Hematopoietic multipotent progenitor cell treated with erythropoietin and hydrocortisone succinate and interleukin-3 and kit ligand, for 8 days (in vitro differentiated cells): ENCODE results near the gene VWA5B1.
"Not testable (repeated sequence)": the region's sequence is repeated elsewhere in the genome, so short reads cannot be mapped to it uniquely, and the experiment has no call there.

Experiments used
- DNase-seq: peaks from one replicate; pipeline ENCODE4 v3.0.0-alpha.2; 2015

Gene VWA5B1

DNA sequence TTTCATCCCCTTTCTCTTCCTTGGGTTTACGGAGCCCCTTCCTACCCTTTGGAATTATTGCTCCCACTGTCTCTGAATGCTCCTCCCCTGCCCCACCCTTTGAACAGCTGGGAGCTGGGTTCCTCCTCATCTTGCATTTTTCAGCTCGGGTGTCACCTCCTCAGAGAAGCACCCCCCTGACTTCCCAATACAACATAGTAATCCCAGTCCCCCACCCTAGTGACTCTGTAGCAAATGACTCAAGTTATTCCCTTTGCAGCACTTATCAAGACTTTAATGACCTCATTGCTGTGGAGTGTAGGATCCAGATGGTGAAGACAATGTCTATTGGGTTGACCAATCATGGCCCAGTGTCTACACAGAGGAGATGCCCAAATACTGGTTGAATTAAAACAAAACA, 8.9 kb upstream of the VWA5B1 start:
- no peak for DNase-seq

DNA sequence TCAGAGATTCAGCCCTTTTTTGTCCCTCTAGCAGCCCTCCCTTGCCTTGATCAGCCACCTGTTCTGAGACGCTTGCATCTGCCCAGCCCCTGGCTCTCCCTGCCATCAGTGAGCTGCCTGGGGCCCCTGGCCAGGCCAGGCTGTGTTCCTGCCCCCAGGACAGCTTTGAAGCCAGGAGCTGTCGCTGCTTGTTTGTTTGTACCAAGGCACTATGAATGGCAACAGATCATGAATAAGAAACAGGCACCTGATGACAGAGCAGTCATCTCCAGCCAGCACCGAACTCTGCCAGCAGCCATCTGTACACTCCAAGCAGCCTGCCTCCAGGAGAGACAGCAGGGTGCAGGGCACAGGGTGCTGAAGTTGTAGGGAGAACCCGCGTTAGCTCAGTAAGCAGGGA, 8.1 kb upstream of the VWA5B1 start:
- DNase-seq: no peak

DNA sequence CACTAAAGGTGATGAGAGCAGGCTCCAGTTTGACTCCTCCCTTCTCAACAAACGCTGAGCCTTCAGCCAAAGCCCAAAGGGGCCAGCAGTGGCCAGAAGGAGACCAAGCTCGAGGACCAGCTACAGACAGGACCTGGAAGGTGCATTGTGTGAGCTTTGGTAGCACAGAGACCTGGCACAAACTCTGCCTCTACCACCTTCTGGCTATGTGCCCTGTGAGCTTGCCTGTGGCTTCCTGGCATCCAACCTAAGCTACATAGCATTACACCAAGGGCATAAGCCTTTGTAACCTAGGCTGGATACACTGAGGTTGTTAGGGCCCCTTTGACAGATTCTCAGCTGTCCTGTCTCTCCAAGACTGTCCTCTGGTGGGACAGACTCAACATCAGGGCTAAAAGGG, 6.6 kb upstream of the VWA5B1 start:
- no peak for DNase-seq

DNA sequence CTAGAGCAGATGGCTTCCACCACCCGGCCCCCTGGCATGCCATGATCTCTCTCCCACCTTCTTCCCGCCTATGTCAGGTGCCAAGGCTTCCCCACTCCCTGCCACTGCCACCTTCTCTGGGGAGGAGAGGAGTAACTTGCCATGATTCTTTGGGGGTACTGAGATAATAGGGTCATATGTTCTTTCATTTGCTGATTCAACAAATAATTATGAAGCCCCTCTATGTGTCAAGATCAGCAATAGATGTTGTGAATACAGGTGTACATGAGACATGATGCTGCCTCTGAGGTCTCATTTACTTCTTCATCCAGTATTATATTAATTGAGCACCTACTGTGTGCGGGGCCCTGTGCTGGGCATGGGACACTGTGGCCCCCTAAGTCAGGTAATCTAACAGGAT, 6.0 kb upstream of the VWA5B1 start:
- DNase-seq: no peak

GRCh38 chr1:20285510-20285909, 5.2 kb upstream of the VWA5B1 start:
- DNase-seq: no peak

GRCh38 chr1:20287696-20288095, 3.0 kb upstream of the VWA5B1 start:
- DNase-seq: not testable (repeated sequence)

DNA sequence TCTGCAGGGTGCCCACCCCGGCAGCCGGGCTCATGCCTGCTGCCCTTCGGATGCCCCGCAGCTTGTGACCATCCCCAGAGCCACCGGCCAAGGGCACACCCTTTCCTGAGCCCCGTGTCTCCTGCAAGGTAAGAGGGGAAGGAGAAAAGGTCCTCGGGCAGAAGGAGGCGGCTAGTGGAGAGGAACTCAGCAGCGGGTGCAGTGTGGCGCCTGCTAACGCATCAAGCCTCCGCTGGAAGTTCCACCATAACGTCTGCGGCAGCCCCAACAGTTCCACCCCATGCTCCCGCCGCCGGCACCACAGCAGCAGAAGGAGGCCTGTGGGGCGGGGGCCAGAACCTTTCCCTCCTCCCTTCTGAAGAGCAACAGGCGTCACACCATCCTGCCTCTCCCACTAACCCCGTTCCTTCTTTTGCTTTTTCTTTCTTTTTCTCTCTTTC, 990 bp downstream of the VWA5B1 start:
- no peak for DNase-seq

DNA sequence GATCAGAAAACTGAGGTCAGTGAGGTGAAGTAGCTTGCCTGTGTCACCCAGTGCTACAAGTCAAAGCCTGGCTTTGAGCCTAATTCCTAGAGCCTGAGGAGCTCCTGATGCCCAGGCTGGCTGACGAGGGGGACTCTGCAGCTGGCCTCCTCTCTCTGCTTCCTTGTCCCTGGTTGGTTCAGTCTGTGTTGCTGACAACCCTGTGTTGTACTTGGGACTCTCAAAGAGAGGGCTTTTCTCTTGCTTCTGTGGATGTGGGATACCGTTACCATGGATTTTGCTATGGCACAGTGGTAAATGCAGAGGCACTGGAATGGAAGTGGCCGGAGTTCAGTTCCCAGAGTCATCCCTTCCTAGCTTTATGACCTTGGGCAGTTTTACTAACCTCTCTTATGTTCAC, 8.0 kb downstream of the VWA5B1 start:
- no peak for DNase-seq

DNA sequence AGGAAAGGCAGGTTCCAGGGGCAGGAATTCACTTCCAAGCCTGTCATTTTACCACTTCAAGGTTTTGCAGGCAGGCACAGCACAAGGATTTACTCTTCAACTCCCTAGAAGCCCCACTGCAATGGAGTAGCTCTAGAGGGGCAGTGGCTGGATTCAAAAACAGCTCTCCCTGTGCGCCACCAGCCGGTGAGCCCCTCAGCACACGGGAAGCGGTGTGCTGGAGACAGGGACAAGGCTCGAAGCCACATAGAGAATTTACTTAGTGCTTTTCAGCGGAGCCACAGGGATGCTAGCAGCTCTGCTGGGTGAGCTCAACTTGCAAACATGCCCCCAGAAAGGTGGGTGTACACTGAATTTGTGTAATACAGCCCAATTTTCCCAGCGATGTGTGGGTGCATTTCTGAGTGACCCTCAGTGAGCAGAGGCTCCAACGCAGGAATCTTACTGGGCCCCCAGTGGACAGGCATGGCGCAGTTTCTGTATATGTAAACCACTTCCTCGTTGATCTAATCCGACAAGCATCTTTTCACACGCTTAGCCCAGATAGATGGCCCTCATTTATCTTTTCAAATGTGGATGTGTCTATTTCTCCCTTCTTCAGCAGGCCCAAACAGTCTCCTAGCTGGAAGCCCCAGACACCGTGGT, 10.9 kb downstream of the VWA5B1 start:
- no peak for DNase-seq

DNA sequence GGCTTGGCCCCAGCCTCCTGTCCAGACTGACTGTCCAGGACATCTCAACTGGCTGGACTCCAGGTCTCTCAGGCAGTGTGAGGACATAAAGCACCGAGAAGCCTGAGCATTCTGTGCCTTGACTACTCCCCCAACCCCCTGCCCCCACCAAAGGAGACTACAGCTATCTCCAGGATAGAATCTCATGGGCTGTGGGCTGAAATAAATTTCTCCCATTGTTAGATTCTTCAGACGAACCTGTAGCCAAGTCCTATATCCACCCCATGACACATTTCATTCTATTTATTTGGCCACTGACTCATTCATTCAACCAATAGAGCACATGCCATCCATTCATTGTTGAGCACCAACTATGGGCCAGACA, 11.4 kb downstream of the VWA5B1 start:
- DNase-seq: no peak

DNA sequence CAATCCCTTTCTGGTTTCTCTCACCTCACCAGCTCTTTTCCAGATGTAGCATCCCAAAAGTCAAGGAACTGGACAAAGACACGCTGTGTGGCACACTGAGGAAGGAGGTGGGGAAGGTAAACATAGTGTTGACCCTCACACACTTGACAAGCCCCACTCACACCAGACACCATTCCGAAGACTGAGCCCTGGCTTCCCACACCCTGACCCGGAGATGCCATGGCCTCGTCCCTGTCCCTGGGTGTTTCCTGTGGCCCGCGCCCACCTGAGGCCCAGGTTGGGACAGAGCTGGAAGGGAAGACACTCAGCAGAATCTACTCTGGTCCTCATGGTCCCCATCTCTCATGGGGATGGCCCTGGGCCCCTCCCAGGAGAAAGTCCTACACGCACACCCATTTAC, 16.4 kb downstream of the VWA5B1 start:
- no peak for DNase-seq

- peak; percentile 39 for DNase-seq
These were observed 17.9 kb downstream of the VWA5B1 start for GRCh38 chr1:20308569-20308968.

DNA sequence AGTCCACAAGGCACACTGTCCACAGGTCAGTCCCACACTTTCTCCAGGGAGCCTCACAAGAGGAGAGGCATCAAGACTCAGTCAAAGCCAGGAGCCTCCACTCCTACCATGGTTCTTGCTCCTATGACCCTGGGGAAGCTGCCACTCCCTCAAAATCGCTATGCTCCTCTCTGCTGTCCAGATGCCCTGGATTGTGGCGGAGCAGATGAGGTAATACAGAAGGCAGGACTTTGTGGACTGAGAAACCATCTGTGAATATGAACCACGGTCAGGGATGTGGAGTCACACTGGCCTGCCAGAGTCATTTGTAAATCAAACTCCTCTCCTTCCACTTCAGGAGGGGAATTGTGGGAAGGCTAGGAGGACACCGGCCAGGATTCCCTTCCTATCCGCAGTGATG, 20.6 kb downstream of the VWA5B1 start:
- no peak for DNase-seq

DNA sequence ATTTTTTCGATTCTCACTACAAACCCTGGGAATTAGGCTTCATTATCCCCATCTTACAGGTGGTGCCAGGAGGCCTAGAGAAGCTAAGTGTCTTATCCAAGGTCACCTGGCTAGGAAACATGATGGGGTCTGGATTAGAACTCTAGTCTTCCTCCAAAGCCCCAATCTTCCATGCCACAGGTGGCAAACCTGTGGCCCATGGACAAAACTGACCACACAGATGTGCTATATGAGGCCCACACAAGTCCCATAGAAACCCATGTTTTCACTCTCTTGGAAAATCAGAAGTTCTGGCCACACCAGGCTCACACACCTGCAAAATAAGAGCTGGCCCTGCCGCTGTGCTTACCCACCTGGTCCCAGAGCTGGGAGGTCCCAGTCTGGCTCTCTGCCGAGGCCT, 21.6 kb downstream of the VWA5B1 start:
- DNase-seq: no peak

- no peak for DNase-seq
These were observed 22.1 kb downstream of the VWA5B1 start for GRCh38 chr1:20312818-20313217.

- DNase-seq: no peak
These were observed 26.8 kb downstream of the VWA5B1 start for GRCh38 chr1:20317471-20317870.

DNA sequence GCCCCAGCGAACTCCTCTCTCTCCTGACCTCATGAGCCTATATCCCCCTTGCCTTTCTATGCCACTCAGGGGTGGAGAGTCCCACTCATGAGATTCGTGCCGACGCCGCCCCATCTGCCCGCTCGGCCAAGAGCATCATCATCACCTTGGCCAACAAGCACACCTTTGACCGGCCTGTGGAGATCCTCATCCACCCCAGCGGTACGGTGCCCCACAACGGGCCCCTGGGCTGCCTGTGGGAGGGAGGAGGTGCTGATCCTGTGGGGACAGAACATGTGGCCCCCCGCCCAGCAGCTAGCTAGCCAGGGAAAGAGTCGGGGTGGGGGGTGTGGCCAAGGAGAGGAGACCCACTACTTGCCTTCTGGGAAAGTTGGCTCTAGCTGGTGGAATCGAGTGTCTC, 27.8 kb downstream of the VWA5B1 start:
- no peak for DNase-seq

DNA sequence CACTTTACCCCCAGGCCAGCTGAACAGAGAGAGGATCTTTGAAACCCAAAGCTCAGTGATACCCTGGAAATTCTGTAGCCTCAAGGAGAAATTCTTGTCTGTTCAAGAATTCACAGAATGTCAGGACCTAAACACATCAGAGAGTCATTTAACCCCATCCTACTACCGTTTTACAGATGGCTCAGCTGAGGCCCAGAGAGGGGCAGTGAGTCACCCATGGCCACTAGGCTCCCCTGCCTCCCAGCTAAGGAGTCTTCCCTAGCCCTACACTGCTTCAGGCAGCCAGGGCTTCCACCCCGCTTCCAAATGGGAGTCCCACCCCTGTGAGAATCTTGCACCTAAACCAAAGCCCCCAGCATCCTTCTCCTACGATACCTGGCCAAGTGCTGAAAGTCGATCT, 28.3 kb downstream of the VWA5B1 start:
- no peak for DNase-seq

- no peak for DNase-seq
These were observed 29.0 kb downstream of the VWA5B1 start for GRCh38 chr1:20319456-20320220.

DNA sequence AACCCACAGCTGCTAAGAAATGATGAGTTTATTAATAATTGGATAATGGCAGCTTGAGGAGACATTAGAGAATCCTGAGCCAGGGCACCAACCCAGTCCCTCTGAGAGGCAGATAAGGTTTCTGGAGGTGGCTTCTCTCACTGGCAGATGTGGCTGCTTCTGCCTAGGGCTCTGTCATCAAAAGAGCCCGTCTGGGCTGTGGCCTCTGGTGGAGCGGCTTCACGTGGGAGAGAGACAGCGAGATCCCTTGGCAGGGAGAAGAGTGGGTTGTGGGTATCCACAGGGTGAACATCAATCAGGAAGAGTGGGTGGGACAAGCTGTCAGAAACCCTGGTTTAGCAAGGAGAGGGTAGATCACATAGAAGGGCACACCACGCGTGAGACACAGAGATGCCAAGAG, 30.0 kb downstream of the VWA5B1 start:
- DNase-seq: no peak

GRCh38 chr1:20321573-20321972, 30.9 kb downstream of the VWA5B1 start:
- DNase-seq: no peak

DNA sequence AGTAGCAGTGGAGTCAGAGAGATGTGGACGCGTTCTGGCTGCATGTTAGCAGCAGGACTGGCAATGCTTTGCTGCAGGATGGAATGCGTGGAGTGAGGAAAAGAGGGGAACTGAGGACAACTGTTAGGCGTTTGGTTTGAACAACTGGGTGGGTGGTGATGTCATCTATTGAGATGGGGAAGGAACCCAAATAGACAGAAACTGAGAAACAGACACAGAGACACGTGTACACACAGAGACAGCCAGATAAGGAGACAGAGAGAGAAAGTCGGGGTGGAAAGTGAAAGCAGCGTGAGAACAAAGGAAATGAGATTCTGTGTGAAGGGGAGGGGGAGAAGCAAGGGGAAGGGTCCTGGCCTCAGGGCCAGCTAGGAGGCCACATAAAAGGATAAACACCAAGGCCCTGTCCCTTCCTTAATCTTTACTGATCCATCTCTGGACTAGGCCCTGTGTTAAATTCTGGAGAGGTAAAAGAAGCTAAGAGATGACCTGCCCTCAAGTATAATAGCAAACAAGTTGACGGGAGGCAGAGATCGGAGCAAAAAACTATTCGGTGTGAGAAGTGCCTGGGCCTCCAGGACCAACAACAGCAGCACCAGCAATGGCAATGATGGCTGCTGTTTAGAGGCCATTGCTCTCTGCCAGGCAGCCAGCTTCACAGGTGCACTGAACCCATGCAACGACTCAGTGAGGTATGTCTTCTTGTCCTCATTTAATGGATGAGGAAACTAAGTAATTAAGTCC, 31.6 kb downstream of the VWA5B1 start:
- DNase-seq: no peak

DNA sequence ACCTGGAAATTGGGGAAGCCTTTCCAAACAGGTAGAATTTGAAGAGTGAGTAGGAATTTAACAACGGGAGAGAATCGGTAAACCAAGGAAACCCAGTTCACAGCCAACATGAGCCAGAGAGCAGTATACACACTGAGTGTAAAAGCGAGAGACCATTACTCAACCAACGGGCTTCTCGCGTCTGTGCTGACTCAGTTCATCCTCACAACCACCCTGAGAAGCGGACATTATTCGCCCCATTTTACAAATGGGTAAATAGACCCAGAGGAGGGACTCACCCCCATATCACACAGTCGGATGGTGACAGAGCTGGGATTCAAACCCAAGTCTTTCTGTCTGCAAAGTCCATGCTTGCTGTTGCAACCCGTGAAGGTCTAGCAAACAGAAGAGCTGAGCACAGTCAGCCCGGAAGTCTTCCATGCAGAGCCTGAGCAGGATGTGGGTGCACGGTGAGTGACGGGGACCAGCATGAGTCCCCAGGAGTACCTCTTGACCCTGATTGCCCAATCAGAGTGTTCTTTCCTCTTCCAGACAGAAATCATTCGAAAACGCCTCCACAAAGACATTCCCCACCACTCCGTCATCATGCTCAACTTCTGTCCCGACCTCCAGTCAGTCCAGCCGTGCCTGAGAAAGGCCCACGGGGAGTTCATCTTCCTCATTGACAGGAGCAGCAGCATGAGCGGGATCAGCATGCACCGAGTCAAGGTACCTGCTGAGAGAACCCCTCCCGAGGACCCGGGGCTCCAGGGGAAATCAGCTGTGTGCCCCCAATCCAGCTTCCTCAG, 32.3 kb downstream of the VWA5B1 start:
- no peak for DNase-seq

- no peak for DNase-seq
These were observed 32.9 kb downstream of the VWA5B1 start for GRCh38 chr1:20323613-20323920.
